ENCODE measurements around the gene ZNF415.
A peak's percentile ranks its signal among the peaks of the same experiment; 100 is the strongest.
"Not testable (repeated sequence)": the region's sequence is repeated elsewhere in the genome, so short reads cannot be mapped to it uniquely, and the experiment has no call there.

The ZNF415 gene

GRCh38 chr19:53131085-53131590 is 1.6 kb downstream of the ZNF415 start:
- Mint-ChIP-seq H3K27ac (no peak overlapping the region), H3K27me3 (peaks cover 11% of the 10 kb centered on the region), H3K4me1 (peaks cover 9% of the 10 kb centered on the region), H3K36me3 (peaks cover 16% of the 10 kb centered on the region), H3K9me3 (peaks cover 18% of the 10 kb centered on the region), H3K4me3 (no peak overlapping the region)
- DNase-seq (ENCODE audit: low spot score in 2 of 2) (no peak), ATAC-seq (ENCODE audit: low read depth) (no peak)

- H3K36me3 Mint-ChIP-seq, result peaks cover 16% of the 10 kb centered on the region
- no peak for ATAC-seq (ENCODE audit: low read depth)
- peaks cover 15% of the 10 kb centered on the region for H3K9me3 Mint-ChIP-seq
Measured at GRCh38 chr19:53130506-53130905, 2.2 kb downstream of the ZNF415 start.

DNA sequence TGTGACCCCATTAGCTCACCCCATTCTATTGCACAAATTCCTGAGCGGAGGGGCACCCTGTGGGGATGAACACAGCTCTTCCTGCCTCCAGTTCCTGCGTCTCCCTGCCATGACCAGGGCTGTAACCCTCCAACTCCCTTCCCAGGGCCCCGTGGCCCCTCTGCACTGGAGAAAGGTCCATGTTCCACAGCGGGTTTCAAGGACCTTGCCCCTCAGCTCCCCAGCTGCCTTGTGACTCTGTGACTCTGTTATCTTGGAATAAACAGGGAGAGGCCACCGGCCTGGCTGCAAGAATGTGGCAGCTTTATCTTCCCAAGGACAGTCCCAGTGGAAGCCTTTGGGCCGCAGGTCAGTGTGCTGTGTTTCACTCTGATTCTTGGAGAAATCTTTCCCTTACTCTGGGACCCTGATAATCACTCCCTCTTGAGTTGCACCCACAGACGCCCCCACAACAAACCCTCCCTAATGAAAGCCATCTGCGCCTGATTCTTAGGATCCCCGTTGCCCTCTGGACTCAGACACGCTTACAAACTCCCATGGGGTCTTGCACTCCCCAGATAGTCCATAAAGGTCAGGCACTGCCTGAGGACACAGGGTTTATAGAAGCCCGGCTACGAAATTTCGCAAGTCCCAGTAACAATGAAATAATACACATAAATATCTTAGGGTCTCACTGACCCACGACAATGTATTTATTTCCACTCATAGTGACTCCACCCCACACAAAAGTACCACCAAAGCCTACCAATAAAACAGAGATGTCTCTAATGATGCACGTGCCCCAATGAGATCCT is 5.8 kb downstream of the ZNF415 start:
- H3K27me3 Mint-ChIP-seq; H3K27ac Mint-ChIP-seq; H3K4me3 Mint-ChIP-seq; DNase-seq (ENCODE audit: low spot score in 2 of 2); H3K4me1 Mint-ChIP-seq; ATAC-seq (ENCODE audit: low read depth): not testable (repeated sequence)
- Mint-ChIP-seq H3K36me3 (peaks cover 21% of the 10 kb centered on the region), H3K9me3 (peaks cover 16% of the 10 kb centered on the region)

More at GRCh38 chr19:53130506-53130905, 2.2 kb downstream of the ZNF415 start:
- DNase-seq (ENCODE audit: low spot score in 2 of 2), result no peak
- Mint-ChIP-seq H3K4me1 (peaks cover 9% of the 10 kb centered on the region), H3K4me3 (no peak overlapping the region), H3K27ac (no peak overlapping the region), H3K27me3 (peaks cover 11% of the 10 kb centered on the region)

GRCh38 chr19:53123400-53123799 is 9.3 kb downstream of the ZNF415 start:
- no peak overlapping the region for H3K4me3 Mint-ChIP-seq
- ATAC-seq (ENCODE audit: low read depth) (no peak), DNase-seq (ENCODE audit: low spot score in 2 of 2) (no peak)
- H3K27me3 Mint-ChIP-seq, result no peaks in the 10 kb centered on the region
- H3K9me3 Mint-ChIP-seq, result peaks cover 13% of the 10 kb centered on the region
- H3K4me1 Mint-ChIP-seq, result no peaks in the 10 kb centered on the region
- no peak overlapping the region for H3K27ac Mint-ChIP-seq
- H3K36me3 Mint-ChIP-seq, result peaks cover 19% of the 10 kb centered on the region

DNA sequence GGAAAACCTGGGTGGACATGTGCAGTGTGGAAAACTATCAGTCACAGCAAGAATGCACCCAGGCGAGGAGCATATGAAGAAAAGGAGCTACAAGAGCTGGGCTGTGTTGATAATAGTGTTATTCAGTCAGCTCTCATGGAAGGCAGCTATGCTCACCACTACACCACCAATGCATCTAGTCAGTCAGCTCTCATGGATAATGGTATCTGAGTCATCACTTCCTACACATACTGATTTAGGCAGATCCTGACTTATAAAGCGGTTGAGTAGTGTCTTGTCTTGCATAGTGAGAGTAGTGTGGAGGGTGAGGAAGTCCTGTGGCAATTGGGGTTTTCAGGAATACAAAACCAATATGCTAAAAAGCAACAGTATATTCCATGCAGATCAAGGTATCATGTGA is 20.4 kb downstream of the ZNF415 start:
- ATAC-seq (ENCODE audit: low read depth), result no peak
- Mint-ChIP-seq H3K27ac (no peak overlapping the region), H3K4me3 (no peak overlapping the region), H3K9me3 (peaks cover 18% of the 10 kb centered on the region), H3K4me1 (no peaks in the 10 kb centered on the region), H3K27me3 (no peaks in the 10 kb centered on the region), H3K36me3 (peaks cover 37% of the 10 kb centered on the region)
- DNase-seq (ENCODE audit: low spot score in 2 of 2), result no peak

DNA sequence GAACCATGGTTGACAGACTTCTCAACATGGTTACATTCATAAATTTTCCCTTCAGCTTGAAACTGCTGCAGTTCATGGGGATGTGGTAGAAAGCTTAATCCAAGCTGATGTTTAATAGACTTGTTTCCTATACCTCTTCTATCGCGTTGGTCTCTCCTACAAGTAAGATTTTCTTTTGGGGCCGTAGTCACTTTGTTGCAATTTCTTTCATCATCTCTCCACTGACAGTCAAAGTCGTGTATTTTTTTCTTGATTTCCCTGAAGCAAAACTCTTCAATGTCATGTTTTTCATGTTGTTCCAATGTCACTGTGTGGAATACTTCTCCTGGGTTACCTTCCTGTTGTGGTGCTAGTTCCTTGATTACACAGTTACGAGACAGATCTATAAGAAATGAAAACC is 23.2 kb downstream of the ZNF415 start:
- Mint-ChIP-seq H3K36me3 (peaks cover 18% of the 10 kb centered on the region), H3K27me3 (no peaks in the 10 kb centered on the region), H3K27ac (no peak overlapping the region), H3K4me3 (no peak overlapping the region), H3K4me1 (no peaks in the 10 kb centered on the region), H3K9me3 (peaks cover 11% of the 10 kb centered on the region)
- DNase-seq (ENCODE audit: low spot score in 2 of 2), result no peak
- ATAC-seq (ENCODE audit: low read depth), result no peak

DNA sequence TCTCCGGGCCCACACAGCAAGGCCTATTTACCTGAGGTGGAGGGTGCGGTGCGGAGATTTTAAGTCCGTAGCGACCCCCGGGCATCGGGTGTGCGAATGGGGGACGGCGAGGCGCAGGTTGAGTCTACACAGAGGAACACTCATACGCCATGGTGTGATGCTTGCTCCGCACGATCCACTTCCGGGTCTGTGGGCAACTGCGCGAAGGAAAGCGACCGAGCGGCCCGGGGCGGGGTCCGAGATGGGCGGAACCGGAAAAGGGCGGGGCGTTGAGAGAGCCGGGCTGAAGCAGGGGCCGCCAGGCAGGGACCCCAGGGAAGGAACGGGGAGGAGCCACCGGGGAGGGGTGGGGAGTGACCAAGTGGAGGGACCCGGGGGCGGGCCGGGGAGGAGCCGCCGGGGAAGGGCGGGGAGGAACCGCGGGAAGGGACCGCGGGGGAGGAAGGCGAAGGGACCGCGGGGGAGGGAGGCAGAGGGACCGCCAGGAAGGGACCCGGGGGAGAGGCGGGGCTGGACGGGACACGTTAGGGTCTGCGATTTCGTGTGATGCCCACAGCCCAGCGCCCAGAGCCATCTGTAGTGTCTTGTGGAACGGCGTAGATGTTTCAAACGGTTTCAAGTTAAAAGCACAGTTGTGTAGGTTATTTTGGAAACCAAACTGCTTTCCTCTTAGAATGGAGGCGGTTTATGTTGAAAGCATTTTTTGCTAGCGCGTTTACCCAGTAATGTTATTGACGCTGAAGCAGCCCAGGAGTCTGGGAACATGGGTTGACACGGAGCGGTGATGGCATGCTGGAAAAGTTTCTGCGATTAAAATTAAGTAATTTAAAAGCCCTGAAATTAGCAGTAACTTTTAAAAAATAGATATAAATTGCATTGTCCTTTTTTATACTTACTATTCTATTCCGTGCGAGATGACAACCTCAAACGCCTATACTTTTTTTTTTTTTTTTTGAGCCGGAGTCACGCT is 29.2 kb downstream of the ZNF415 start, which contains the start of gene ZNF160:
Gene ZNF160, minus strand, starts transcription at position 189 of the 970 bp plus-strand sequence. CDS start 17,146 bp downstream, outside the sequence.
- peaks cover 21% of the 10 kb centered on the region for H3K36me3 Mint-ChIP-seq

GRCh38 chr19:53102756-53103233 is 29.9 kb downstream of the ZNF415 start:
- Mint-ChIP-seq H3K27me3 (no peaks in the 10 kb centered on the region), H3K4me3 (peak overlapping the region; percentile 97), H3K9me3 (peaks cover 2% of the 10 kb centered on the region), H3K36me3 (peaks cover 26% of the 10 kb centered on the region), H3K4me1 (peaks cover 25% of the 10 kb centered on the region), H3K27ac (peak overlapping the region; percentile 91)
- DNase-seq (ENCODE audit: low spot score in 2 of 2) (peak; percentile 28 to 38), ATAC-seq (ENCODE audit: low read depth) (peak; percentile 16)

More for the DNA sequence above, 29.2 kb downstream of the ZNF415 start, which contains the start of gene ZNF160:
- peak; percentile 92 for ATAC-seq (ENCODE audit: low read depth)
- Mint-ChIP-seq H3K4me1 (peaks cover 21% of the 10 kb centered on the region), H3K27ac (peak within 1 kb of the TSS; percentile 91), H3K9me3 (peaks cover 2% of the 10 kb centered on the region), H3K4me3 (peak within 1 kb of the TSS; percentile 97), H3K27me3 (no peaks in the 10 kb centered on the region)
- peak; percentile 97 to 99 for DNase-seq (ENCODE audit: low spot score in 2 of 2)

DNA sequence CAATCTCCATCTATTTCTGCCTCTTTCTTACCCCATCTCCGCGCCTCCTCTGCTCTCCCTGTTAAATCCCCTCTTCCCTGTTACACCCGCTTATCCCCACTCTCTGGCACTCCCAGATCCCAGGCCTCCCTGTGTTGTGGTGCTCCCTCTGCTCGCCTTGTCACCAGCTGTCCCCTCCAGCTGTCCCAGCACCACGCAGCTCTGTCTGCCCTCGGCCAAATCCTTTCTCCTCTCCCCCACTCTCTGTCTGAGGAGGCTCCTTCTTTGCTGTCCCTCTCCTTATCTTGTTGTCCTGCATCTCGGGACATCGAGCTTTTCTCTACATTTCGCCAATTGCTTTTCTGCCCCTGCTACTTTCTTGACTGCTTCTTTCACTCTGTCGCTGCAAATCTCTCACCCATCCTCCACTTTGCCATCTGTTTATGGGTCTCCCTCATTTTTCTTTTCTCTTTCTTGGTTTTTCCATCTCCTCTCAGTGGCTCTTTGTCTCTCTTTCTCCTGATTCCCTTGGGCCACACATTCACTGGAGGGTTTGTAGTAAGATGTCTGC is 30.4 kb downstream of the ZNF415 start:
- no peak for ATAC-seq (ENCODE audit: low read depth)

GRCh38 chr19:53101518-53101917 is 31.2 kb downstream of the ZNF415 start:
- peaks cover 33% of the 10 kb centered on the region for H3K36me3 Mint-ChIP-seq
- peak overlapping the region; percentile 97 for H3K4me3 Mint-ChIP-seq
- no peak for DNase-seq (ENCODE audit: low spot score in 2 of 2)
- ATAC-seq (ENCODE audit: low read depth), result no peak
- H3K27me3 Mint-ChIP-seq, result no peaks in the 10 kb centered on the region
- H3K9me3 Mint-ChIP-seq, result no peaks in the 10 kb centered on the region
- peaks cover 32% of the 10 kb centered on the region for H3K4me1 Mint-ChIP-seq
- H3K27ac Mint-ChIP-seq, result peak overlapping the region; percentile 91

More for the DNA sequence above, 30.4 kb downstream of the ZNF415 start:
- Mint-ChIP-seq H3K9me3 (peaks cover 2% of the 10 kb centered on the region), H3K4me3 (peak overlapping the region; percentile 97), H3K4me1 (peaks cover 30% of the 10 kb centered on the region), H3K27ac (peak overlapping the region; percentile 91), H3K36me3 (peaks cover 31% of the 10 kb centered on the region), H3K27me3 (no peaks in the 10 kb centered on the region)
- no peak for DNase-seq (ENCODE audit: low spot score in 2 of 2)

DNA sequence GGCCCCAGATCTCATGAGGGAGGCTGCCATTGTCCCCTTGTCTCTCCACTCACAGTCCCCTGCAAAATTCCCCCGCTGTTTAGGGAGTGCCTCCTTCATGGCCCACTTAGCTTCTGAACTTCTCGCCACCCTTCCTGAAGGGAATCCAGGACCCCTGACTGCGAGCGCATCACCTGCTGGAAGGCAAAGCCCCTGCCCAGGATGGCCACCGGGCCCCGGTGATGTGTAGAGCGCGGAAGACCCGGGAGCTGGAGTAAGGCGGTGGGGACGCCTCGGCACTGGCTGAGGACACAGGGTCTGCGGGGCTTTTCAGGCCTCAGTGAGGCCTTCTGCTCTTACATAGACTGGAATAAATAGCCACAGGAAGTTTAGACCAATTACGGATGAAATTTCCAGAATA is 34.1 kb downstream of the ZNF415 start:
- DNase-seq (ENCODE audit: low spot score in 2 of 2); H3K27me3 Mint-ChIP-seq; H3K27ac Mint-ChIP-seq; H3K9me3 Mint-ChIP-seq; H3K4me3 Mint-ChIP-seq; ATAC-seq (ENCODE audit: low read depth): not testable (repeated sequence)
- Mint-ChIP-seq H3K36me3 (peaks cover 43% of the 10 kb centered on the region), H3K4me1 (peaks cover 35% of the 10 kb centered on the region)

GRCh38 chr19:53096982-53097690 is 35.6 kb downstream of the ZNF415 start:
- not testable (repeated sequence) for H3K4me3 Mint-ChIP-seq; DNase-seq (ENCODE audit: low spot score in 2 of 2); H3K27me3 Mint-ChIP-seq; H3K9me3 Mint-ChIP-seq; ATAC-seq (ENCODE audit: low read depth); H3K27ac Mint-ChIP-seq
- Mint-ChIP-seq H3K4me1 (peaks cover 30% of the 10 kb centered on the region), H3K36me3 (peaks cover 39% of the 10 kb centered on the region)

GRCh38 chr19:53096579-53096978 is 36.1 kb downstream of the ZNF415 start:
- not testable (repeated sequence) for H3K9me3 Mint-ChIP-seq; DNase-seq (ENCODE audit: low spot score in 2 of 2); H3K27ac Mint-ChIP-seq; ATAC-seq (ENCODE audit: low read depth); H3K27me3 Mint-ChIP-seq; H3K4me3 Mint-ChIP-seq
- peaks cover 25% of the 10 kb centered on the region for H3K4me1 Mint-ChIP-seq
- peaks cover 38% of the 10 kb centered on the region for H3K36me3 Mint-ChIP-seq
